OCI-LY3 (cell line): ENCODE results near the gene PRRT2.

Experiments used
- EZH2phosphoT487 ChIP-seq: fragments of 200-600 bp; shearing (Covaris generic); IDR thresholded peaks from 2 replicates; pipeline ENCODE4 v1.6.1; 2018; ENCODE audit warnings: antibody characterized with exemption, mixed run types, low read depth
- TF ChIP-seq, protein P1 (sequence below): fragments of 200-600, 300-600 bp; sonication (generic); IDR thresholded peaks from 2 replicates; pipeline ENCODE4 v1.5.1; 2014; ENCODE audit warnings: antibody characterized with exemption, low read length, low read depth

DNA sequence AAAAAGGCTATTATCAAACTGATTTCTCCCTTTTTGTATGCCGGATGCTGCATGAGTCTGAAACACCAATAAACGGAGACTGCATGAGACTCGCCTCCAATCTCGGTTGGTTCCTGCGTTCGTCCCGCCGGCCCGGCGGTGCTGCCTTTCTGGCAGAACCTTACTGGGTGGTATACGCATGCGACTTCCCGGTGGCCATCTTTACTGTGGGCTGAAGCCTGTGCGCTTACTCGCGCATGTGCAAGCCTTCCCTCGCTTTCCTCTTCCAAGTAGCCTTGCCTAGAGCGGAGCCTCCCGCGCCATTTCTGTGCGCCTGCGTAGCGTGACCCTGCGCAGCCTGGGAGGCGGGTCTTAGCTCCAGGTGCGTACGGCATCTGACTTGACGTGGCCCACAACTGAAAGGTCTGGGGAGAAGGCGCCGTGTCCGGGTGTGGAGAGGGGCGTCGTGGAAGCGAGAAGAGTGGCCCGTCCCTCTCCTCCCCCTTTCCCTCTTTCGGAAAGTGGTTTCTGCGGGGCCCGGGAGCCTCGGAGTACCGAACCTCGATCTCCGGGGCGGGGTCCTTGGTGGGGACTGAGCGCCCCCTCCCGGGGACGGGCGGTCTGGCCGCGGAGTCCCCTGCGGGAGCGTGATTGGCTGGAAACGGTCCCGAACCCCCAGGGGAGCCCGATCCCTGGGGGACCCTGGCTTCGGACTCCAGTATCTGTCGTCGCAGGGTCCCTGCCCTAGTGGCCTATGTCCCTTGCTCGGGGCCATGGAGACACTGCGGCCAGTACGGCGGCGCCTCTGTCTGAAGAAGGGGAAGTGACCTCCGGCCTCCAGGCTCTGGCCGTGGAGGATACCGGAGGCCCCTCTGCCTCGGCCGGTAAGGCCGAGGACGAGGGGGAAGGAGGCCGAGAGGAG lies 4.0 kb downstream of the PRRT2 start, which contains the start of gene PAGR1:
- TF ChIP-seq, protein P1, sequence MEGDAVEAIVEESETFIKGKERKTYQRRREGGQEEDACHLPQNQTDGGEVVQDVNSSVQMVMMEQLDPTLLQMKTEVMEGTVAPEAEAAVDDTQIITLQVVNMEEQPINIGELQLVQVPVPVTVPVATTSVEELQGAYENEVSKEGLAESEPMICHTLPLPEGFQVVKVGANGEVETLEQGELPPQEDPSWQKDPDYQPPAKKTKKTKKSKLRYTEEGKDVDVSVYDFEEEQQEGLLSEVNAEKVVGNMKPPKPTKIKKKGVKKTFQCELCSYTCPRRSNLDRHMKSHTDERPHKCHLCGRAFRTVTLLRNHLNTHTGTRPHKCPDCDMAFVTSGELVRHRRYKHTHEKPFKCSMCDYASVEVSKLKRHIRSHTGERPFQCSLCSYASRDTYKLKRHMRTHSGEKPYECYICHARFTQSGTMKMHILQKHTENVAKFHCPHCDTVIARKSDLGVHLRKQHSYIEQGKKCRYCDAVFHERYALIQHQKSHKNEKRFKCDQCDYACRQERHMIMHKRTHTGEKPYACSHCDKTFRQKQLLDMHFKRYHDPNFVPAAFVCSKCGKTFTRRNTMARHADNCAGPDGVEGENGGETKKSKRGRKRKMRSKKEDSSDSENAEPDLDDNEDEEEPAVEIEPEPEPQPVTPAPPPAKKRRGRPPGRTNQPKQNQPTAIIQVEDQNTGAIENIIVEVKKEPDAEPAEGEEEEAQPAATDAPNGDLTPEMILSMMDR = peak; percentile 80
- no peak for TF ChIP-seq EZH2phosphoT487
